NCI-H1694 treated with DMSO at 0.1 percent for 48 hours (cell line): ENCODE results near the gene CELF6.

Experiments
- DNase-seq: peaks from one replicate; lab custom pipeline; 2025; lab: John Stamatoyannopoulos, UW

Gene CELF6

DNA sequence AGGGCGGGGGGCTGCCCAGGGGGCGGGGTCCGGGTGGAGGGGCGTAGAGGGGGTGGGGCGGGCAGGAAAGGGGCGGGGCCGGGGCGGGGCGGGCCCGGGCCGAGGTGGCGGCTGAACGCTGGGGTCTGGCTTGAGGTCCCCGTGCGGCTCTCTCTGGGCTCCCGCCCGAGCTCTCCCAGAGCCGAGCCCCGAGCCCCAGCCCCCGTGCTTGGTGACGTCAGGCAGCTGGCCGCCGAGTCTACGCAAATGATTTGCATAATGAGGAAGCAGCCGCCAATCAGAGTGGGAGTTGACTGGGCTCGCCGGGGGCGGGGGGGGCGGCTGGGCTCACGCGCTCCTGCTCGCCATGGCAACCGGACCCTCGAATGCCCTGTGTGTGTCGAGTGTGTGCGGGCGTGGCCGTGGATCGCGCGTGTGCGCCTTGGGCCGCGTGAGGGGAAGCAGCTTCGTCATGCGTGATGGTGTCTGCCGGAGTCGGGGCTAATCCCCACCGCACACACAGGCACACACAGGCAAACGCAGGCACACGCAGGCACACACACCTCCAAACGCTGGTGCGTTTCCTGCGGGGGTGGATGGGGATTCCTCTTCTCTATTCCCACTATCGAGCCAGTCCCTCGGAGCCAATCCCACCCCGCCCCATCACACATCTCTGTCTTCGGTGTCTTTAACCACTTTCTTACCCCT lies at the start of gene CELF6:
CELF6 (minus strand) TSS at position 173 of the 687 bp plus-strand sequence. CDS start 283 bp downstream, outside the sequence.
- DNase-seq: peak; percentile 17

GRCh38 chr15:72368899-72369298 lies 48.9 kb upstream of the CELF6 start:
- no peak for DNase-seq

DNA sequence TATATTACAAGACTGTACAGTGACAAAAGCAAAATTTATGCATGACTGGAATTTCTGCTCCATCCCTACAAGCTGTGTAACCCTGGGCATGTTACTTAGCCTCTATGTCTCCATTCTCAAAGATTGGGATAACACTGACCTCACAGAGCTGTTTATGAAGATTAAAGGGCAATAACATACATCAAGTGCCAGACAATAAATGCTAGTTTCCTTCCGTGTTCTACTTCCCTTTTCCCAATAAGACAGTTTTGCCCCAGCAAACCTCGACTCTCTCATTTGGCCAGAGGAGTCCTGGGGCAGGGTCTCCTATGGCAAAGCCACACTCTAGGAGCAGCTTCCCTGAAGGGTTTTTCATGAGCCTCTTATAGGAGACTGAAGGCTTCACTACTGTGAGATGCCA lies 48.4 kb upstream of the CELF6 start:
- DNase-seq: no peak

- no peak for DNase-seq
These were observed 45.9 kb upstream of the CELF6 start for GRCh38 chr15:72365844-72366243.

DNA sequence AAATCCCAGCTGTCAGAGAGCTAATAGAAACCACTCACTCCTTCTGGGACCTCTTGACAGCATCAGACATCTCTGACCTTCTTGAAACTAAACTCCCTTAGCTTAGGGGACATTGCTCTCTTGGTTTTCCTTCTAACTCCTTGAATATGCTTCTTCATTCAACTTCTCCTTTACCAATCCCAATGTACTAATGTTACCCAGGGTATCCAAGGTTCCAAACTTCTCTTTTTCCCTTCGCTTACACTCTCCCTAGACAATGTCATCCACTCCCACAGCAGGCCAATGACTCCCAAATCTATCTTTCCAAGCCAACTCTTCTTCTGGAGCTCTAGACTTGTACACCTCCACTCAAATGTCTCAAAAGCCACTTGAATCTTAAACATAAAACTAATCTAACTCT lies 41.2 kb upstream of the CELF6 start:
- DNase-seq: no peak

GRCh38 chr15:72358650-72359171 lies 38.8 kb upstream of the CELF6 start:
- DNase-seq: no peak

DNA sequence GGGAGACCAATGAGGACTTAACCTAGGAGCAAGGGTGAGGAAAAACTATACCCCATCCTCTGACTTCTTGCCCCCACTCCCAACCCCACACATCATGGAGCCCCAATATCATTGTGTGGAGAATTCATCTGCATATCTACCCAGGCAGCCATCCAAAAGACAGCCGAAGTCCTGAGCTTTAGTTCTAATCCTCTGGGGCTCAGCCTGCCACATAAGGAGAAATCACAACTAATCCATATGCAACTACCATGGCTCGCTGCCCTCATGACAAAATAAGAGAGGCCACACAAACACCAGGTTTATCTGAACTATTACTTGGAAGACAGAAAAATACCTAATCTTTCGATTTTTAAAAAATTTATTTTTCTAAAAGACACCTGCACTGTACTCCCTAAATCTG lies 38.2 kb upstream of the CELF6 start:
- DNase-seq: no peak

DNA sequence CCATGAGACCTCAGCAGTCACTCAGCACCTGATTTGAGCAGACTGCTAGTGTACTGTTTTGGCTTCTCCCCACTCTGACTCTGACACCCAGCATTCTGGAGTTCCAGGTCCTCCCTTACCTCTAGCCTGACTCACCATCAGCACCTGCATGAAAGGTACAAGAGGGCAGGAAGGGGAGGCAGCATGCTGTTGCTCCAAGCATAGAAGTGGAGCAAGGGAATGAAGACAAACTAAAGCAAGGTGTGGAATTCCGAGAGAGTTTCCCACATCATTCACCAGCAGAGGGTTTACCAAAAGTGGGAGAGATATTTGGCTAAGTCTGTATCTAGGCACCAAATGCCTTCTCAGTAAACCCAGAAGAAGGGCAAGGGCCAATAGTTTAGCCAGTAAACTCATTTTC lies 34.5 kb upstream of the CELF6 start:
- DNase-seq: no peak

GRCh38 chr15:72353266-72353665 lies 33.3 kb upstream of the CELF6 start:
- no peak for DNase-seq

DNA sequence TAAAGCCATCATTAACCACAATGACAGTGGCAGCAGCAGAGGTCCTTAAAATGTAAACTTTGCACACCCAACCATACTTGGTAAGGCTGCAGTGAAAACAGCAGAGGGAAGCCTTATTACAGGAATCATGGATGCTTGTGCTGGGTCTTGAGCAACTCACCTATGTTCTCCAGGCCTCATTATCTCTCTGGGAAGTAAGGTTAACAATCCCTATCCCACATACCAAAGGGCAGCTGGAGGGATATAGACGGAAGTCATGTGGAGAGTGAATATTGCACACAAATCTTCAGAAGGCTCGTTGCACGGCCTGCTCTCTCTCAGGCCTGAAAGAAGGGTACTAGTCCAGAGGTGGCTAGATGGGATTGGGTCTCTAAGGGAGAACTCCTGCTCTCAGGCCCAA lies 25.8 kb upstream of the CELF6 start:
- DNase-seq: no peak

DNA sequence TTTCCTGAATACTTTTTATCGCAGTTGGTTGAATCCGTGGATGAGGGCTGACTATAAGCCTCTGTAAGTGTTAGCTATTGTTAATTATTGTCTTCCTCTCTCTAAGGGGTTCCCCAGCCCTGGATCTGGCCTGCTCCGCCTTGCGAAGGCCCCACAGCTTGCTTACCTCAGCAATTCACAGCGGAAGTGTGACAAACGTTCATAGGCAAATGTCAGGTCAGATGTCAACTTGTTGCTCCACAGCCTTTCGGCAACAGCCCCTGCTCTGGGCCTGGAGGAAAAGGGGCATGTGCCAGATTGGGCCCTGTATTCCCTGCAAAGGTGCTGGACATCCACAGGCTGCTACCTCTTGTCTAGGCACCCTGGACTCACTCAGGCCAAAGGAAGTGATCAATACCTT lies 25.3 kb upstream of the CELF6 start:
- DNase-seq: no peak

GRCh38 chr15:72344602-72345001 lies 24.6 kb upstream of the CELF6 start:
- no peak for DNase-seq

- DNase-seq: no peak
These were observed 22.4 kb upstream of the CELF6 start for GRCh38 chr15:72342385-72342784.

- no peak for DNase-seq
These were observed 21.4 kb upstream of the CELF6 start for GRCh38 chr15:72341361-72341760.

- DNase-seq: no peak
These were observed 20.4 kb upstream of the CELF6 start for GRCh38 chr15:72340366-72340765.

GRCh38 chr15:72339777-72340177 lies 19.8 kb upstream of the CELF6 start:
- peak; percentile 87 for DNase-seq

GRCh38 chr15:72338617-72339321 lies 18.8 kb upstream of the CELF6 start:
- DNase-seq: no peak

- no peak for DNase-seq
These were observed 18.2 kb upstream of the CELF6 start for GRCh38 chr15:72338148-72338547.

DNA sequence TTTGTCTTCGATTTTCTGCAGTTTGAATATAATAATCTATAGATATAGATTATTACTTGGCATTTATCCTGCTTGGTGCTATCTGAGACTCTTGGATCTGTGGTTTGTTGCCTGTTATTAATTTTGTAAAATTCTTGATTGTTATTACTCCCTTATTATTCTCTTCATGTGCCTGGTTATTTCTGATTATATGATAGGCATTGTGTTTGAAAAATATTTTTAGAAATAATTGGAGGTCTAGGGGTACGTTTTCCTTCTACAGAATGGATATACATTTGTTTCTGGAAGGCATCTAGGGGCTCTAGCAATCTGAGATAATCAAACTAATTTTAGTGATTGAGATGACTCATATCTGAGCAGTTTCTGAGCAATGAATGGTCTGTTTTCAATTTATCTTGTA lies 14.9 kb upstream of the CELF6 start:
- DNase-seq: no peak

- DNase-seq: no peak
These were observed 11.1 kb upstream of the CELF6 start for GRCh38 chr15:72331021-72331420.

- no peak for DNase-seq
These were observed 3.8 kb upstream of the CELF6 start for GRCh38 chr15:72323752-72324151.

GRCh38 chr15:72319360-72319984 lies 485 bp downstream of the CELF6 start:
- DNase-seq: no peak

DNA sequence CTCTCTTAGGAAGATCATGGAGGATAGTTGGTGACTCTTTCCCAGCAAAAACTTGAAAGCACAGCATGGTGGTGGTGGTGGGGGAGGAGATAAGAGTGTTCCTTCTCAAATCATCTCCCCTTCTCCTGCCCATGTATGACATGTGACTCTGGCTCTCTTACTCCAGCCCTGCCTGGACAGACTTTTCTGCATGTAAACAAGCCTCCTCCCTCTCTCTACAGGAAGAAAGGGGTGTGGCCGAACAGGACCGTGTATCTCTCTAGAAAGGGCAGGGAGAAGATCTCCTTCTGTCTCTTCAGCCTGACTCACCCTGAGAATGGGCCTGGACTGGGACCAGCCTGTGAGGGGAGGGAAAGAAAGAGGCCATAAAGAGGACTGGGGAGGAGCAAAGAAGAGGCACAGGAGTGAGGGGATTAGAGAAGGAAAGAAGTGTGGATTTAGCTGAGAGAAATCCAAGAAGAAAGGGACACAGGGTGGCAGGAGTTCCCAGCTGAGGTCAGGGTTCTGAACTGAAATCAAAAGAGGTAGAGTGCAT lies 1.5 kb downstream of the CELF6 start:
- no peak for DNase-seq
